Activated CD4-positive, alpha-beta T cell treated with anti-CD3 and anti-CD28 coated beads for 1 hour (primary cell): ENCODE results near the gene C16orf86.
A peak's percentile ranks its signal among the peaks of the same experiment; 100 is the strongest.
"Not testable (repeated sequence)": the region's sequence is repeated elsewhere in the genome, so short reads cannot be mapped to it uniquely, and the experiment has no call there.

ENCODE experiments used
- DNase-seq: peaks from one replicate; pipeline ENCODE4 v3.0.0-alpha.2; 2020

C16orf86 gene

DNA sequence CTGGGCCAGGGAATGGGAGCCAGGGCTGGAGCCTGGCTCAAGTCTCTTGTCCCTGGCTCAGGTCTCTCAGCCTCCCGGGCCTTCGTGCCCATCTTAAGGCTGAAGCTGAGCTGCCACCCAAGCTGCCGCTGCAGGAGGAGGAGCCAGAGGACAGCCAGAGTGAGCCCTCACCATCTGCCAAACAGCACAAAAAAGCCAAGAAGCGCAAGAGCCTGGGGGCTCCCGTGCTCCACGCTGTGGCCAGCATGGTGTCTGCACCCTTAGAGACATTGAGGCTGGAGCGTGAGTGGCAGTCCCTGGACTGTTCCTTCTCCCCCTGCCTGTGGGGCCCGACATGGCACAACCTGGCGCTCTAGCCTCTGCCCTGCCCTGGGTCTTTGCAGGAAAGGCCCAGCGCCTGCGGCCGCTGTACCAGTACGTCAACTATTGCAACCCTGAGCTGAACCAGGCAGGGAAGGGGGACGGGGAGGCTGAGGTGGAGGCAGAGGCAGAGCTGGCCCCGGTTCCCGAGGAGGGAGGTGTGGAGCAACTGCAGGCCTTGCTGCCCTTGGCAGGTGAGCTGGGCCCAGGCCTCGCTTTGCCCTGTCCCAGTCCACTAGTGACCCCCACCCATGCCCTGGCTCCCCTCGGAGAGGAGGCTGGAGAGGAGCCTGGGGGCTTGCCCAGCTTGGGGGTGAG is 1.3 kb downstream of the C16orf86 start:
- DNase-seq: peak; percentile 76

DNA sequence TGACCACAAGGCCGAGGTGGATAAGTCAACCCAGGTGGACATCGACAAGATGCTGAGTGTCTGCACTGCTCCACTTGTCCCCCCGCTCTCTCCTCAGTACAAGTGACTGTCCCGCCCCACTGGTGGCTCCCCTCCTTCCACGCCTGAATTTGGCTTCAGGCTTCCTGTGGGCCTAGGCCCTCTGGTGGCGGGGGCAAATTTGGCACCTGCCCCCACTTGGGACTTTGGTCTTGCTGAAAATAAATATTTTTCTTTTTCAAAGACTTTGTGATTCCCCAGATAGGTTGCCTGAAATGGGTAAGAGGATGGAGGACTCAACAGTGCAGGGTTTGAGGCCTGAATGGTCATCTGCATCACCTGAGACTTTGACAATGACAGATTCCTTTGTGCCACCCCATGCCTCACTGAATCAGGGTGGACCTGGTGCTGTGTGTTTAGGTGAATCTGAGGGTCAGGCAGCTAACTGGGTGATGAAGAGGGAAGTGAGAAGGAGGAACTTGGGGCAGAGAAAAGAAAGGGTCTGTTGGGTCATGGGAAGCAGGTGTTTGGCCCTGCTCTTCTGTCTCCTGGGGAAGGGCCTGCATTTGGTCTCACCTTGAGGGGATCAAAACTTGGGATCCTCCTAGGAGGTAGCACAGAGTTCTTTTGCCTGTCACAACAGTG is 2.0 kb downstream of the C16orf86 start:
- no peak for DNase-seq

DNA sequence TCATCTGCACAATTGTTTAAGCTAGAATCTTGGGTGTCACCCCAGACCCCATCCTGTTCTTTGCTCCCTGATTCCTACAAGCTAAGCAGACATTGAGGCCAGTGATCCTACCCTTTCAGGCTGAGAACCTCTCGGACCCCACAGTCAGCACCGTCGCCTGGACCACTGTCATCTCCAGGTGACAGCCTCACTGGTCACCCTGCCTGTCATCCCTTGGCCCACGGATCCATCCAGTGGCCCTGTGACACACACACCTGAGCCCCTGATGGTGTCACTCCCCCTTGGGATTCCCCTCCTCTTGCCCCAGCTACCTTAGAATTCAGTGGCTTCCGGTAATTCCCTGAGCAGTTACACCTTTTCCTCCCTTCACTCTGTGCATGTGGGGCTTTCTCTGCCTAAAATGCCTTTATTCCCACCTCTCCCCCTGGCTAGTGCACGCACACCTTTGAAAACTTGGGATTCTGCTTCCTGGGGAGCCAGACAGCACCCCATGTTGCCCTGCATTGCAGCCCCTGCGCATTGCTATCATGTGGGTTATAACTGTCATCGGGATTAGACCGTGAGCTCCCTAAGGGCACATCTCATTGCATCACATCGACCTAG is 3.0 kb downstream of the C16orf86 start:
- DNase-seq: no peak

DNA sequence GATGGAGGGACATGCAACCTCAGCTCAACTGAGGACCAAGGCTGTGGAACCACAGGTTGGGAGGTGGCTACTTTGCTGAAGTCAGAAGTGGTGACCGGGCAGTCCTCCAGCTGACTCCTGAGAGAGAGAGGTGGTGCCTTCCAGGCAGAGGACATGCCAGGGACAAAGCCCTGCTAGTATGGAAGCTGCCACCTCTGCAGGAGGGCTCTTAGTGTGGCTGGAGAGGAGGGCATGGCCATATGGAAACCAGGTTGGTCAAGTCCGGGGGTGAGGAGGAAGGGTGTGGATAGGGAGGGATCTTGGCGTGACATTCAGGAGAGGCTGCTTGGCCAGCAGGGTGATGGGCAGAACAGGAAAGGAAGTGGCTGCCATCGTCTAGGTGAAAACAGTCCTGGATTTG is 5.7 kb downstream of the C16orf86 start:
- DNase-seq: no peak

DNA sequence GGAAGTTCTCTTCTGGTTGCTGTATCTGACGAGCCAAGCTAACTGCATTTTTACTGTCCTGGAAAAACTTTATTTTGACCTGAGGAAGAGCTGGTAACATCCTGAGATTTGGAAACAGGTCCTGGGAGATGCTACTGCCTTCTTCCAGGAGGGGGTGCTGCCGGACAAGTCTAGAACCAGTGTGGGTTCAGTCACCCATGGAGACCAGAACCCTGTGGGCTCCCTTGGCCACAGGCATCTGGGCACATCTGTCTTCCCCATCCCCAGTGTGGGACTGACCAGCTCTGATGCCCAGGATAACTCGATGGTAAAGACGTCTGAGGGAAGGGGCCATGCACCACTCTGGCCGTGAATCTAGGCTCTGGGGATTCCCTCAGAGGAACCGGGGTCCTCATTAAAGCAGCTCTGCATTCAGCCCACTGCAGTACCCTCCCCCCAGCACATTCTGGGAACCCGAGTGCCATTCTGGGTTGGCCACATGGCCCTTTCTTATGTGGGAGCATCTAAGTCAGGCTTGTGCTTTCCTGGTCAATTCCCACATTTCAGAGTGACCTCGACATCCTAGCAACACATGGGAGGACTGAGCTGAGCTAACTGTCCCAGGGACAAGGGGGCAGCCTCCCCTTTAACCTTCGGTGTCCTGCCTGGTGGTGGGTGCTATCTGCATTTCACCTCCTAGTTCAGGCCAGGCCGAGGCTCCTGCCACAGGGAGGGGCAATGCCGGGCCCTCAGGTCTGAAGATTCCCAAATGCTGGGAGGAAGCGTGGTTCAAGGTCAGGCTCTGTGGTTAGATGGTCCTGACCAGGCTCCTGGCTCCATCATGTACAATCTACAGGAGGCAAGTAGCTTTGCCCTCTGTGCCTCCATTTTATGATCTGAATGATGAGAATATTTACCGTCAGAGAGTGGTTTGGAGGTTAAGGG is 6.4 kb downstream of the C16orf86 start:
- peak; percentile 30 for DNase-seq

DNA sequence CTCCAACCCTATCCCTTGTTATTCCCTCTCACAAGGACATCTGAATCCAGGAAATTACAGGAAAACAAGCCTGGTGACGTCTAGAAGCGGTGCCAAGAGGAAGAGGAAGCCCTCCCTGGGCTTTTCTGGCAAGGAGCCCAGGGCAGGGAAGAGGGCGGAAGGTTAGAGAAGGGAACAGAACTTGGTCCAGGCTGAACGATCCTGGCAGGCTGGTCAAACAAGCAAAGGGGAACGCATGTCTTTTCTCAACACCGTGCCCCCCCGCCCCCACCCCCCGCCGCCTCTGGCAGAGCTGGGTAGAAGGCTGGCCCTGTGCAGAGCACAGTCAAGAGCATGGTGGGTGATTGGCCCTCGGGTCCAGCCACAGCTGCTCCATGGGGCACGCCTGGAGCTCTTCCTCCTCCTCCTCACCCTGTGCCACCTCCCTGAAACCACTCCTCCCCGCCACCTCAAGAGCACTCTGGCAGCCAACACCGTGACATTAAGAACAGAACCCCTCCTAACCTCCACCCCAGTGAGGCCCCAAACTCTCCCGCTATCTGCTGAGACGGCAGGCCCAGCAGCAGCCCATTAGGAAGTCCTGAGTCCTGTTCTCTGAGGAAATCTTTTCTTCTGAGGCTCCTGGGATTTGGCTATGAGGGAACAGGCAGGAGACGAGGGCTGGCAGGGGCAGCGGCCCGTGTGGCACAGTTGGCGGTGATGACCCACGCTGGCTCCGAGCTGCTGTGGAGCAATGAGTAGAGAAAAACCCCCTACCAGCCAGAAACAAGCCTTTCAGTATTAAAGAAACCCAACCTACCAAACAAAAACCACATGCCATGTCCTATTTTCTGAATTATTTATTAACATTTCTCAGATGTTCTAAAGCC is 7.3 kb downstream of the C16orf86 start:
- no peak for DNase-seq

DNA sequence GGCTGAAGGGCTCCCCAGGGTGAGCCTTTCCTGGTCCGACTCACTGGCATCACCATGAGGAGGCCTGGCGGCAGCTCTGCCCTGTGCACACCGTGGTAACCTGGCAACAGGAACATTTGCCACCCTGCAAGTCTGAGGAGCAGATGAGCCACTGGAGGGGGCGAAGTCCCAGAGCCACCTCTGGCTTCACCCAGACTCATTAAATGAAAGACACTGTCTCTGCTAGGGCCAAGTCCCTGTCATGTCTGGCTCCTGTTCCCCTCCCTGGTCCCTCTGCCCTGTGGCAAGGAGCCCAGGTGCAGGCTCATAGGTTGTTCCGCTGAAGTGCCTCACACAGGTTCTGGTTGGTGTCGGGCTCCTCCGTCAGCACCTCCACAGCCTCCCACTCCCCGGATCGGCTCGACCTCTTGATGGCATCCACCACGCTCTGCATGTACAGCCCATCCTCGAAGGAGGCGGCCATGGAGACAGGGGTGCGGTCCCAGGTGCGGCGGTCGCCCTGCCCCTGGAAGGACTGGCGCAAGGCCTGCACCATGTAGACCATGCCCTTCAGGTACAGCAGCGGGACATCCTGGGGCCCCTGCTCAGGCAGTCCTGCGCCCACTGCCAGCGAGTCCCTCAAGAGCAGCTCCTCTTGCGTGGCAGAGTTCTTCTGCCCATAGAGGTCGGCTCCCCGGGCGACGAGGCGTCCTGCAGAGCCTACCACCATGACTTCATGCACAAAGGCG is 8.4 kb downstream of the C16orf86 start:
- DNase-seq: no peak

DNA sequence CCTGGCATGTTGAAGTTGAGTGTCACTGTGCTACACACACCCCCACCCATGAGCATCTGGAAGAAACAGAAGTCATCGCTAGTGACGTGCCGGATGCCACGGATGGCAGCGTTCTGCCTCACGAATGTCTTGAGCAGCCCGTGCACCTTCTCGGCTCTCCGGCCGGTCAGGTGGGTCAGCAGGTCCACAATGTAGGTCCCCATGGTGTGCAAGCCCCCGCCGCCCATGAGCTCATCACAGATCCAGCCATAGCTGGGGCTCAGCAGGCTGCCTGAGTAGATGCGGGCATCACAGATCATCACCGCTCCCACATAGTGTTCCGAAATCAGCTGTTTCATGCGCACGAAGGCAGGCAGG is 8.9 kb downstream of the C16orf86 start:
- DNase-seq: no peak

DNA sequence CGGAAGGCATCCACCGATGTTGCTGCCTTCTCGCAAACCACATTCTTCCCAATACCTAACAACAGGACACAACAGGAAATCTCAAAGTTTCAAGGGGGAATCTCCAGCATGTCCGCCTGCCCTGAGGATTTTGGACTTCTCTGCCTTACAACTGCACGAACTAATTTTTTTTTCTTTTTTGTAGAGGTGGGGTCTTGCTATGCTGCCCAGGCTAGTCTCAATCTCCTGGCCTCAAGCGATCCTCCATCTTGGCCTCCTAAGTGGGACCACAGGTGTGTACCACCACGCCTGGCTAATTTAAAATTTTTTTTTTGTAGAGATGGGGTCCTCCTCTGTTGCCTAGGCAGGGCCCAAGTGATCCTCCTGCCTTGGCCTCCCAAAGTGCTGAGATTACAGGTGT is 9.4 kb downstream of the C16orf86 start:
- DNase-seq: no peak

DNA sequence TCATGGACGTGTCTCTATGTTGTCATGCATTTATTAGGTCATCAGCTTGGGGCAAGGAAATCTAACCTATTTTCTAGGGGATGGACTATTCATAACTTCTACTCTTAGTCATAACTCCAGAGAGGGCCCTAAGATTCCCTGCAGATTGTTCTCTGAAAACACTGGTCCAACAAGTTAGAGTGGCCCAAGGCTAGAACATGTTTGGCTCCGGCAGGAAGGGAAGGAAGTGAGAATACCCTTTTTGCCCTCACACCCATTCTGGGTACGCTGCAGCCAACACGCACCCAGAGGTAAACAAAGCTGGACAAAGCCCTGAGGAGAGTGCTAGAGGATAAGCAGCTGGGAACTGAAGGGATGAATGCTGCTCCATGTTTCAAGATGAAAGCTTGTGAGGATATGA is 9.9 kb downstream of the C16orf86 start:
- no peak for DNase-seq

DNA sequence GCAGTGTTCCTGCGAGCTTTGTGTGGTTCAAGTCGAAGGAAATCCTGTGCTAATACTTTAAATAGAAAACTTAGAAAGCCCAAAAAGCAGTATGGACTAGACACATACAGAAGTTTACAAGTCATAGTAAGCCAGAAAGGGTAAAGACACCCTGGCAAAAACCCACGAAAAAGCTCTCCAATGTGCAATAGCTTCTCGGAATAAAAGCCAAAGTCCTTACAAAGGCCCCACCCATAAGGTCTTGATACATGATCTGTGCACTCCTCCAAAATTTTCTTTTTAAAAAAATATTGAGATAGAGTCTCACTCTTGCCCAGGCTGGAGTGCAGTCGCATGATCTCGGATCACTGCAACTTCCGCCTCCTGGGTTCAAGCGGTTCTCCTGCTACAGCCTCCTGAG is 10.3 kb downstream of the C16orf86 start:
- DNase-seq: no peak

DNA sequence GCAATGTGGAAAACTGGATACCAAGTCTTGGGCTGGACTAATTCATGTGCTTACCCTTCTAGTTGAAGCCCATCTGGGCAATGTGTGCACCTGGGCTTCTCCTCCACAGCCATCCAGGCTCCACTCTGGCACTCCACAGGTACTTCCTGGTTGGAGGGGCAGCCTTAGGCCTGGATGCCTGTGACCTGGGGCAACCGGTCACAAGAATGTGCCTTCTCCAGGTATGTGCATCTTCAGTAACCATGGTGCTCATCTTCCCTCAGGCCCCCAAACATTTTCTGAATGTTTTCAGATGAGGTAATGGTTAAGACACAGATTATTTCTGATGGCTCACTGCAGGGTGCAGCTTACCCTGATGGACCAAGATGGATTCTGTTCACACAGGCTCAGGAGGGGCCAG is 11.1 kb downstream of the C16orf86 start:
- no peak for DNase-seq

DNA sequence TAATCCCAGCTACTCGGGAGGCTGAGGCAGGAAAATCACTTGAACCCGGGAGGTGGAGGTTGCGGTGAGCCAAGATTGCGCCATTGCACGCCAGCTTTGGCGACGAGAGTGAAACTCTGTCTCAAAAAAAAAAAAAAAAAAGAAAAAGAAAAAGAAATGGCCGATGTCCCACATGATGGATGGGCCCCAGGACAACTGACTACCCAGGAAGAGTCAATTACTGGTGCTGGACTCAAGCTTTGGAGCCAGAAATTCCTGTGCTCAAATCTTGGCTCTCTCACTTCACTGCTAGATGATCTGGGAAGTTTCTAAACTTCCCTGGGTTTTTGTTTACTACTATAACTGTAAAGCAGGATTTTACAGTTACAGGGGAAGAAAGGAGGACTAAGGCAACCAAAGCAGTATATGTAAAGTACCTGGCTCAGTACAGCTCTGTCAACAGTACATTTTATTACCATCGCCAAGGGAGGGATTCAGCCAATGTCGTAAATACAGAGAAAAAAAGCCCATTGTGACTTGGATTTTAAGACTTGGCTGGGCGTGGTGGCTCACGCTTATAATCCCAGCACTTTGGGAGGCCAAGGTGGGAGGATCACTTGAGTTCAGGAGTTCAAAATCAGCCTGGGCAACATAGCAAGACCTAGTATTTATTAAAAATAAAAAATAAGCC is 11.9 kb downstream of the C16orf86 start:
- no peak for DNase-seq

DNA sequence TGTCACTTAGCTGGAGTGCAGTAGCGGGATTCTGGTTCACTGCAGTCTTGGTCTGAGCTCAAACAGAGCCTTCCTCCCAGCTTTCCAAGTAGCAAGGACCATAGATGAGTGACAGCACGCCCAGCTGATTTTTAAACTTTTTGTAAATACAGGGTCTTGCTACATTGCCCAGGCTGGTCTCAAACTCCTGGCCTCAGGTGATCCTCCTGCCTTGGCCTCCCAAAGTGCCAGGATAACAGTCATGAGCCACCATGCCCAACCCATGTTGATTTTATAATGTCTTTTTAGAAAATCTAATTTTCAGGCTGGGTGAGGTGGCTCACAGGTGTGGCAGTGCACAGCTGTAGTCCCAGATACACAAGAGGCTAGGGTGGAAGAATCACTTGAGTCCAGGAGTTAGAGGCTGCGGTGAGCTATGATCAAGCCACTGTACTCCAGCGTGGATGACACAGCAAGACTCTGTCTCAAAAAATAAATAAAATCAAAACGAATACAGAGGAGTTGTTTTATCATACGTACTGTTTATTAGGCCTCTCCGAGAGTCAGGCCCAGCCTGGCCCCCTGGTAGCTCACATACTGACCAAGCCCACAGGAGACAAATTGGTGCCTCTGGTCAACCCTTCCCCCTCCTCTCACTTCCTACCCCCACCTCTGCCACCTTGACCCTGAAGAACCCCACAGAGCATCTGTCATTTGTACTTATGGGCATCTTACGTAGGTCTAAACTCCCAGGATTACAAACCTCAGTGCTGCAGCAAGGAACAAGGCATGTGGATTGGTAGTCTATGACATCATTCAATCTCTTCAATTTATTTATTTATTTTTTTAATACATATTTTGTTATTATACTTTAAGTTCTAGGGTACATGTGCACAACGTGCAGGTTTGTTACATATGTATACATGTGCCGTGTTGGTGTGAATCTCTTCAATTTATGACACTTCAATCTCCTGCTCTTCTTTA is 13.6 kb downstream of the C16orf86 start:
- DNase-seq: no peak

DNA sequence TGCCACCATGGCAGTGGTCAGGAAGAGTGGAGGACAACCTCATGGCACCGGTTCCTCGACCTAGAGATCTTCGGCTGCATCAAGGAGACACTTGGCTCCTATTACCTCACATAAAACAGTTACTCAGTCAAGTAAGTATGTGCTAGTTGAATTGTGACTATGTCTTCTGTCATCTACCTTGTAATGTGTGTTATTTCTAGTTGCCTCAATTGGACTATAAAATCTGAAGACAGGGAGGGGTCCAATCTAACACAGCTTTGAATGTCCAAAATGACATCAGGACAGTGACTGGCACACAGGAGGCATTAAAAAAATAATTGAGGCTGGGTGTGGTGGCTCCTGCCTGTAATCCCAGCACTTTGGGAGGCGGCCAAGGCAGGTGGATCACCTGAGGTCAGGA is 17.2 kb downstream of the C16orf86 start:
- DNase-seq: no peak

DNA sequence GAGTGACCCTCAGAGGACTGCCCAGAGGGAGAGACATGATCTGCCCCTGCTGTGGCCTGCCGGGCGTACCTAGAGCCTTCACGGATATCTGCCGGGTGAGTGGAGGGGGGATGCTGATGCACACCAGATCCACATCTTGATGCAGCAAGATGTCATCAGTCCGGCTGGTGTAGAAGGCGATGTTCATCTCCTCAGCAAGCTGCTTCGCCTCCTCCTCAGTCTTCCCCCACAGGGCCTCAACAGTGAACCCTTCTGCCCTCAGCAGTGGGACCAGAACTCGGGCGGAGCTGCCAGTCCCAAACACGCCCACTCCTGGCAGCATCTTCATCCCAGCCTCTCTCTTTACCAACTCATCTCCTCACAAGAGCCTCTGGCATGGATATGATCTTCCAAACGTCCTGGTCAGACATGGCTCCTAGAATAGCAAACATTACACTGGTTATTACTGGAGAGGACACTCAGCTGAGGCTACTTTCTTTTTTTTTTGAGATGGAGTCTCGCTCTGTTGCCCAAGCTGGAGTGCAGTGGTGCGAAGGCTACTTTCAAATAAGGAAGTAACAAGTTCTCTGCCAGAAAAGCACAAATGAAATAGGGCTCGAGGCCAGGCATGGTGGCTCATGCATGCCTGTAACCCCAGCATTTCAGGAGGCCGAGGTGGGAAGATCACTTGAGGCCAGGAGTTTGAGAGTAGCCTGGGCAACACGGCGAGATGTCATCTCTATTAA is 18.9 kb downstream of the C16orf86 start:
- DNase-seq: no peak

DNA sequence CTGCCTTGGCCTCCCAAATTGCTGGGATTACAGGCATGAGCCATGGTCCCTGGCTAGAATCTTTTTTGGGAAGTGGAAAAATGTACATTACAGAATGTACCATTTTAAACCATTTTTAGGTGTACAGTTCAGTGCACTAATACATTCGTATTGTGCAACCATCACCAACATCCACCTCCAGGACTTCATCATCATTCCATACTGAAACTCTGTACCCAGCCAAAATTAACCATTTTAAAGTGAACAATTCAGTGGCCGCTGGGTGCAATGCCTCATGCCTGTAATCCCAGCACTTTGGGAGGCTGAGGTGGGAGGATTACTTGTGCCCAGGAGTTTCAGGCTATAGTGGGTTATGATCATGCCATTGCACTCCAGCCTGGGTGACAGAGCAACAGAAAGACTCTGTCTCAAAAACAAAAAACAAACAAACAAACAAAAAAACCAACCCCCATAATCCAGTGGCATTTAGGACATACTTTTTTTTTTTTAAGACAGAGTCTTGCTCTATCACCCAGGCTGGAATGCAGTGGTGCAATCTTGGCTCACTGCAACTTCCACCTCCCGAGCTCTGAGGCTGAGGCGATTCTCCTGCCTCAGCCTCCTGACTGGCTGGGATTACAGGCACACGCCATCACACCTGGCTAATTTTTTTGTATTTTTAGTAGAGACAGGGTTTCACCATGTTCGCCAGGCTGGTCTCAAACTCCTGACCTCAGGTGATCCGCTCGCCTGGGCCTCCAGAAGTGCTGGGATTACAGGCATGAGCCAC is 27.1 kb downstream of the C16orf86 start:
- DNase-seq: not testable (repeated sequence)

DNA sequence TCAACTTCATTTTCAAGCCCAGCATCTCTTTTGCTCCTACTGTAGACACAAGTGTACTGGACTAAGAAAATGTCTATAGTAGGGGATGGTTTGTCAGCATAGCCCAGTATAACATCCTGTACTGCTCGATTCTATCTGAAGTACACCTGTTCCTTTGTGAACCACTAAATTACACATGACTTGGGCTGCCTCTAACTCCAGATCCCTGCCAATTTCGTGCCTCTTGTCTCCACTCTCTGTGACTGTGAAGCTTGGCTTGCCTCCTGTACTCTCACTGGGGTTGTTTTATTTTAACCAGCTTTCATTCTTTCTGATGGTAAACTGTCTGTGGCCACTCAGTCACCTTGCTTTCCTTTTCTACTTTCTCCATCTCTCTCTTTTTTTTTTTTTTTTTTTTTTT is 28.0 kb downstream of the C16orf86 start:
- no peak for DNase-seq
